ENCODE results near the gene IL24. TPM values are rescaled to one million over a fixed set of nuclear protein-coding genes. Genes with fewer than 3 reads are reported as not detected.

Gene IL24
- total and polyA plus RNA-seq, 3 donors from 2014 or later = not detected

GRCh38 chr1:206892351-206892984, 4.8 kb upstream of the IL24 start:
- no peaks in the 10 kb centered on the region for H3K9me3 ChIP-seq
- H3K36me3 ChIP-seq (ENCODE audit: low read depth, missing control alignments) = no peaks in the 10 kb centered on the region
- no peaks in the 10 kb centered on the region for H3K27me3 ChIP-seq
- DNase-seq = no peak
- 72 to 73% methylated on average over 3 of the region's 3 CpGs for WGBS, 2 donors
- TF ChIP-seq CTCF (IDR thresholded peaks at IDR 0.05) (no peak), POLR2A (IDR thresholded peaks at IDR 0.05) (no peak)
- no peak overlapping the region for H3K27ac ChIP-seq
- no peak overlapping the region for H3K4me3 ChIP-seq
- intact Hi-C loops (cut with DNase I; ENCODE audit: low total_unique reads) = no loop called here
- no peaks in the 10 kb centered on the region for H3K4me1 ChIP-seq

- no peaks in the 10 kb centered on the region for H3K27me3 ChIP-seq
- H3K4me1 ChIP-seq = no peaks in the 10 kb centered on the region
- no peak overlapping the region for H3K4me3 ChIP-seq
- H3K9me3 ChIP-seq = no peaks in the 10 kb centered on the region
- H3K36me3 ChIP-seq (ENCODE audit: low read depth, missing control alignments) = no peaks in the 10 kb centered on the region
- TF ChIP-seq POLR2A (IDR thresholded peaks at IDR 0.05) (no peak), CTCF (IDR thresholded peaks at IDR 0.05) (no peak)
- H3K27ac ChIP-seq = no peak overlapping the region
- intact Hi-C loops (cut with DNase I; ENCODE audit: low total_unique reads) = no loop called here
- DNase-seq = no peak
- WGBS, 2 donors = 89 to 93% methylated on average over 2 of the region's 2 CpGs
These were observed 3.9 kb upstream of the IL24 start for GRCh38 chr1:206893380-206893779.

- TF ChIP-seq POLR2A (IDR thresholded peaks at IDR 0.05) (no peak), CTCF (IDR thresholded peaks at IDR 0.05) (no peak)
- no peaks in the 10 kb centered on the region for H3K9me3 ChIP-seq
- H3K4me1 ChIP-seq = no peaks in the 10 kb centered on the region
- intact Hi-C loops (cut with DNase I; ENCODE audit: low total_unique reads) = no loop called here
- no peaks in the 10 kb centered on the region for H3K27me3 ChIP-seq
- 70 to 72% methylated on average over 3 of the region's 3 CpGs for WGBS, 2 donors
- no peak for DNase-seq
- no peak overlapping the region for H3K27ac ChIP-seq
- H3K36me3 ChIP-seq (ENCODE audit: low read depth, missing control alignments) = no peaks in the 10 kb centered on the region
- H3K4me3 ChIP-seq = no peak overlapping the region
These were observed 1.9 kb upstream of the IL24 start for GRCh38 chr1:206895325-206895724.

GRCh38 chr1:206895837-206896242, 1.4 kb upstream of the IL24 start:
- no peaks in the 10 kb centered on the region for H3K4me1 ChIP-seq
- intact Hi-C loops (cut with DNase I; ENCODE audit: low total_unique reads) = no loop called here
- H3K9me3 ChIP-seq = no peaks in the 10 kb centered on the region
- no peak for DNase-seq
- TF ChIP-seq CTCF (IDR thresholded peaks at IDR 0.05) (no peak), POLR2A (IDR thresholded peaks at IDR 0.05) (no peak)
- H3K27me3 ChIP-seq = no peaks in the 10 kb centered on the region
- no peak overlapping the region for H3K4me3 ChIP-seq
- no peak overlapping the region for H3K27ac ChIP-seq
- H3K36me3 ChIP-seq (ENCODE audit: low read depth, missing control alignments) = no peaks in the 10 kb centered on the region
- WGBS, 2 donors = 66% methylated on average over 3 of the region's 3 CpGs

- WGBS, 2 donors = 69 to 81% methylated on average over 3 of the region's 3 CpGs
- H3K36me3 ChIP-seq (ENCODE audit: low read depth, missing control alignments) = no peaks in the 10 kb centered on the region
- H3K27me3 ChIP-seq = no peaks in the 10 kb centered on the region
- H3K4me3 ChIP-seq = no peak overlapping the region
- intact Hi-C loops (cut with DNase I; ENCODE audit: low total_unique reads) = no loop called here
- H3K4me1 ChIP-seq = no peaks in the 10 kb centered on the region
- H3K27ac ChIP-seq = no peak overlapping the region
- TF ChIP-seq CTCF (IDR thresholded peaks at IDR 0.05) (no peak), POLR2A (IDR thresholded peaks at IDR 0.05) (no peak)
- DNase-seq = no peak
- H3K9me3 ChIP-seq = no peaks in the 10 kb centered on the region
These were observed 982 bp upstream of the IL24 start for GRCh38 chr1:206896261-206896660.

Data from testis (tissue), 3 donors.